GM23338 (cell line): ENCODE measurements around the gene RNF11. TPM values are rescaled to one million over a fixed set of nuclear protein-coding genes. Genes with fewer than 3 reads are reported as not detected.
A peak's percentile ranks its signal among the peaks of the same experiment; 100 is the strongest.

Source experiments
- ATAC-seq: fragments of 200-7000 bp; cut with Tn5 transposase; 3 replicates; pipeline ENCODE4 v1.9.1; 2020
- DNase-seq: peaks from one replicate; pipeline ENCODE4 v3.0.0-alpha.2; 2015; ENCODE audit warnings: low spot score
- H2AFZ ChIP-seq: fragments of 200-600 bp; sonication (generic); 2 replicates; pipeline ENCODE4 v1.8.0; 2016; ENCODE audit warnings: antibody characterized with exemption, mild to moderate bottlenecking, moderate library complexity
- H3F3A ChIP-seq: fragments of 200-600 bp; sonication (generic); replicated peaks from 2 replicates; pipeline ENCODE4 v1.8.0; 2017; ENCODE audit warnings: antibody characterized with exemption, mixed run types, low read depth
- H3K27ac ChIP-seq: fragments of 200-600 bp; sonication (generic); 2 replicates; pipeline ENCODE4 v1.6.1; 2016; ENCODE audit warnings: low read depth
- H3K27me3 ChIP-seq: fragments of 200-600 bp; sonication (generic); 2 replicates; pipeline ENCODE4 v1.8.0; 2016; ENCODE audit warnings: mild to moderate bottlenecking, mixed run types, moderate library complexity; ENCODE audit not compliant: insufficient read depth
- H3K36me3 ChIP-seq: fragments of 200-600 bp; sonication (generic); 2 replicates; pipeline ENCODE4 v1.8.0; 2016; ENCODE audit warnings: mild to moderate bottlenecking; ENCODE audit not compliant: insufficient read depth
- H3K4me1 ChIP-seq: fragments of 200-600 bp; sonication (generic); 2 replicates; pipeline ENCODE4 v1.8.0; 2016; ENCODE audit warnings: mild to moderate bottlenecking, moderate library complexity; ENCODE audit not compliant: insufficient read depth
- H3K4me2 ChIP-seq: fragments of 200-600 bp; sonication (generic); 2 replicates; pipeline ENCODE4 v1.7.1; 2017; ENCODE audit warnings: mixed run types
- H3K4me3 ChIP-seq: fragments of 200-600 bp; sonication (generic); 2 replicates; pipeline ENCODE4 v1.6.1; 2016; ENCODE audit warnings: mixed run types
- H3K79me2 ChIP-seq: fragments of 200-600 bp; sonication (generic); replicated peaks from 2 replicates; pipeline ENCODE4 v1.8.0; 2017; ENCODE audit warnings: mild to moderate bottlenecking; ENCODE audit not compliant: insufficient read depth
- H3K9me2 ChIP-seq: fragments of 200-600 bp; sonication (generic); 2 replicates; pipeline ENCODE4 v1.8.0; 2017; ENCODE audit not compliant: insufficient read depth
- H4K20me1 ChIP-seq: fragments of 200-600 bp; sonication (generic); replicated peaks from 2 replicates; pipeline ENCODE4 v1.8.0; 2017; ENCODE audit warnings: mild to moderate bottlenecking; ENCODE audit not compliant: insufficient read depth
- H3K27ac Mint-ChIP-seq: 2 replicates; pipeline ENCODE4 v1.8.0; 2020; ENCODE audit warnings: inconsistent platforms, mild to moderate bottlenecking, moderate library complexity, mixed read lengths
- H3K27me3 Mint-ChIP-seq: 3 replicates; pipeline ENCODE4 v1.8.0; 2022; ENCODE audit warnings: low read depth, mild to moderate bottlenecking, moderate library complexity, mixed read lengths, inconsistent platforms; ENCODE audit not compliant: insufficient read depth, poor library complexity
- H3K36me3 Mint-ChIP-seq: 3 replicates; pipeline ENCODE4 v1.8.0; 2021; ENCODE audit warnings: low read depth, mild to moderate bottlenecking, inconsistent platforms, moderate library complexity, mixed read lengths
- H3K4me1 Mint-ChIP-seq: 3 replicates; pipeline ENCODE4 v1.8.0; 2020; ENCODE audit warnings: mild to moderate bottlenecking, inconsistent platforms, mixed read lengths
- H3K4me3 Mint-ChIP-seq: 3 replicates; pipeline ENCODE4 v1.8.0; 2021; ENCODE audit warnings: moderate library complexity, mild to moderate bottlenecking, inconsistent platforms, mixed read lengths
- H3K9me3 Mint-ChIP-seq: 3 replicates; pipeline ENCODE4 v1.8.0; 2020; ENCODE audit warnings: moderate library complexity, mild to moderate bottlenecking, inconsistent platforms, mixed read lengths
- CREB1 ChIP-seq: fragments of 250-450 bp; sonication (Bioruptor Pico); IDR thresholded peaks from 2 replicates; pipeline ENCODE4 v1.5.0; 2020; ENCODE audit warnings: low read depth, mild to moderate bottlenecking, moderate library complexity
- EZH2 ChIP-seq: fragments of 200-600 bp; sonication (generic); IDR thresholded peaks from one replicate; pipeline ENCODE4 v1.8.0; 2017; ENCODE audit warnings: antibody characterized with exemption, mild to moderate bottlenecking, low read depth; ENCODE audit not compliant: unreplicated experiment
- EZH2phosphoT487 ChIP-seq: fragments of 200-600 bp; sonication (generic); IDR thresholded peaks from one replicate; pipeline ENCODE4 v1.8.1; 2018; ENCODE audit warnings: antibody characterized with exemption; ENCODE audit not compliant: unreplicated experiment
- JUNB ChIP-seq: IDR thresholded peaks from one replicate; pipeline ENCODE4 v1.6.1; 2016; ENCODE audit warnings: antibody characterized with exemption; ENCODE audit not compliant: unreplicated experiment
- NANOG ChIP-seq: IDR thresholded peaks from 2 replicates; pipeline ENCODE4 v1.6.1; 2016; ENCODE audit warnings: antibody characterized with exemption, borderline replicate concordance
- REST ChIP-seq: IDR thresholded peaks from one replicate; pipeline ENCODE4 v1.6.1; 2018; ENCODE audit warnings: antibody characterized with exemption; ENCODE audit not compliant: unreplicated experiment
- STAT1 ChIP-seq: IDR thresholded peaks from one replicate; pipeline ENCODE4 v1.6.1; 2016; ENCODE audit warnings: antibody characterized with exemption; ENCODE audit not compliant: unreplicated experiment
- ZNF114 ChIP-seq: fragments of 250-450 bp; sonication (Bioruptor Pico); IDR thresholded peaks from 2 replicates; pipeline ENCODE4 v1.5.0; 2020; ENCODE audit warnings: mild to moderate bottlenecking, moderate library complexity
- ZNF331 ChIP-seq: fragments of 250-450 bp; sonication (Bioruptor Pico); IDR thresholded peaks from 2 replicates; pipeline ENCODE4 v1.5.0; 2020; ENCODE audit warnings: low read depth, mild to moderate bottlenecking, moderate library complexity
- ZNF462 ChIP-seq: fragments of 250-450 bp; sonication (Bioruptor Pico); IDR thresholded peaks from 2 replicates; pipeline ENCODE4 v1.5.0; 2020; ENCODE audit warnings: mild to moderate bottlenecking, moderate library complexity
- polyA plus RNA-seq: library from polyadenylated mRNA; unstranded; fragments of >200 nt; fragmentation: Nextera tagmentation; extraction: Ambion mirVana; gene quantifications from 2 replicates; pipeline ENCODE4 v1.2.1, GENCODE V29; 2016
- total RNA-seq: library from RNA; depleted of rRNA; stranded (reverse); fragments of >200 nt; shearing (Covaris generic); gene quantifications from 2 replicates; pipeline ENCODE4 v1.2.3, GENCODE V29; 2014

RNF11 gene
- total and polyA plus RNA-seq, 2 experiments from 2014 or later: 22.3 to 43.0 TPM

- H3K4me3 Mint-ChIP-seq: no peak overlapping the region
- 0 out of 2 replicates have a peak overlapping the region, but pooled peaks have one; percentile 63 for H3K27ac Mint-ChIP-seq
- no peaks in the 10 kb centered on the region for H3K36me3 Mint-ChIP-seq
- H3F3A ChIP-seq: no peaks in the 10 kb centered on the region
- no peak overlapping the region for H3K4me2 ChIP-seq
- no peak overlapping the region for H3K27ac ChIP-seq
- peaks cover 16% of the 10 kb centered on the region for H3K27me3 Mint-ChIP-seq
- no peaks in the 10 kb centered on the region for H3K27me3 ChIP-seq
- H3K4me3 ChIP-seq: no peak overlapping the region
- H3K36me3 ChIP-seq: no peaks in the 10 kb centered on the region
- H3K79me2 ChIP-seq: no peaks in the 10 kb centered on the region
- no peaks in the 10 kb centered on the region; the same call in 2 of the 3 replicates for H3K9me3 Mint-ChIP-seq
- TF ChIP-seq CREB1 (CRISPR knock-in tag) (no peak), ZNF462 (CRISPR knock-in tag) (no peak), REST (no peak), ZNF331 (CRISPR knock-in tag) (no peak), NANOG (no peak), EZH2phosphoT487 (no peak), ZNF114 (CRISPR knock-in tag) (no peak), EZH2 (no peak), JUNB (no peak), STAT1 (no peak)
- H4K20me1 ChIP-seq: no peaks in the 10 kb centered on the region
- no peak overlapping the region for H2AFZ ChIP-seq
- H3K4me1 Mint-ChIP-seq: peaks cover 22% of the 10 kb centered on the region
- no peaks in the 10 kb centered on the region for H3K9me2 ChIP-seq
- H3K4me1 ChIP-seq: no peaks in the 10 kb centered on the region
- no peak for ATAC-seq
- DNase-seq: no peak
These were observed 78.9 kb downstream of the RNF11 start for GRCh38 chr1:51314974-51315373.
